Activated CD4-positive, CD25-positive, alpha-beta regulatory T cell treated with anti-CD3 and anti-CD28 coated beads, Interleukin-2, amount 50 U/mL, for 16 hours (primary cell): ENCODE data around the gene OR5A2.
A peak's percentile ranks its signal among the peaks of the same experiment; 100 is the strongest.
"Not testable (repeated sequence)": the region's sequence is repeated elsewhere in the genome, so short reads cannot be mapped to it uniquely, and the experiment has no call there.

Source experiments
- DNase-seq: peaks from one replicate; pipeline ENCODE4 v3.0.0-alpha.2; 2020; ENCODE audit warnings: low read depth, low spot score

The OR5A2 gene

GRCh38 chr11:59426361-59427067, at the start of gene OR5A2:
Gene OR5A2 (minus strand): TSS chr11:59426413. CDS start chr11:59422953, 3,460 bp downstream.
- no peak for DNase-seq

- no peak for DNase-seq
Observed at GRCh38 chr11:59475176-59475575, 49.0 kb upstream of the OR5A2 start.

GRCh38 chr11:59473015-59473414, 46.8 kb upstream of the OR5A2 start, which contains the start of gene OR4D10:
Gene OR4D10 (plus strand): TSS chr11:59473315. CDS start chr11:59477430, 4,115 bp downstream.
- no peak for DNase-seq

- DNase-seq: no peak
Observed at GRCh38 chr11:59463190-59463641, 37.0 kb upstream of the OR5A2 start.

GRCh38 chr11:59459916-59460315, 33.7 kb upstream of the OR5A2 start:
- DNase-seq: no peak

- no peak for DNase-seq
Observed at GRCh38 chr11:59456661-59457060, 30.4 kb upstream of the OR5A2 start, which contains the start of gene OR4D6. Gene OR4D6 (plus strand): TSS chr11:59456961. CDS start chr11:59456961, 0 bp downstream.

GRCh38 chr11:59448484-59448883, 22.3 kb upstream of the OR5A2 start:
- no peak for DNase-seq

GRCh38 chr11:59445624-59446023, 19.4 kb upstream of the OR5A2 start:
- DNase-seq: not testable (repeated sequence)

- DNase-seq: no peak
Observed at GRCh38 chr11:59437770-59438169, 11.6 kb upstream of the OR5A2 start.

GRCh38 chr11:59436169-59436568, 10.0 kb upstream of the OR5A2 start, which contains the start of gene OR5A1:
Gene OR5A1 (plus strand): TSS chr11:59436469. CDS start chr11:59443169, 6,700 bp downstream.
- no peak for DNase-seq

- DNase-seq: peak; percentile 1
Observed at GRCh38 chr11:59429924-59430516, 3.8 kb upstream of the OR5A2 start.

GRCh38 chr11:59427068-59427382, 812 bp upstream of the OR5A2 start:
- no peak for DNase-seq

- no peak for DNase-seq
Observed at GRCh38 chr11:59425131-59425530, 1.1 kb downstream of the OR5A2 start.

GRCh38 chr11:59423835-59424234, 2.4 kb downstream of the OR5A2 start:
- DNase-seq: no peak

GRCh38 chr11:59418156-59418555, 8.1 kb downstream of the OR5A2 start:
- DNase-seq: no peak

GRCh38 chr11:59417023-59417422, 9.2 kb downstream of the OR5A2 start:
- no peak for DNase-seq

- no peak for DNase-seq
Observed at GRCh38 chr11:59416613-59417012, 9.6 kb downstream of the OR5A2 start.

- DNase-seq: no peak
Observed at GRCh38 chr11:59415111-59415510, 11.1 kb downstream of the OR5A2 start.

- DNase-seq: no peak
Observed at GRCh38 chr11:59413646-59414045, 12.6 kb downstream of the OR5A2 start.

GRCh38 chr11:59403546-59403945, 22.7 kb downstream of the OR5A2 start:
- no peak for DNase-seq

GRCh38 chr11:59401262-59401552, 25.0 kb downstream of the OR5A2 start:
- DNase-seq: no peak

- no peak for DNase-seq
Observed at GRCh38 chr11:59400461-59401261, 25.6 kb downstream of the OR5A2 start.

- no peak for DNase-seq
Observed at GRCh38 chr11:59394186-59394585, 32.0 kb downstream of the OR5A2 start.
